NCI-H1105 treated with DMSO at 0.1 percent for 48 hours (cell line): ENCODE measurements around the gene SREBF2.

ENCODE experiments used
- DNase-seq: peaks from one replicate; lab custom pipeline; 2025; lab: John Stamatoyannopoulos, UW

SREBF2 gene

DNA sequence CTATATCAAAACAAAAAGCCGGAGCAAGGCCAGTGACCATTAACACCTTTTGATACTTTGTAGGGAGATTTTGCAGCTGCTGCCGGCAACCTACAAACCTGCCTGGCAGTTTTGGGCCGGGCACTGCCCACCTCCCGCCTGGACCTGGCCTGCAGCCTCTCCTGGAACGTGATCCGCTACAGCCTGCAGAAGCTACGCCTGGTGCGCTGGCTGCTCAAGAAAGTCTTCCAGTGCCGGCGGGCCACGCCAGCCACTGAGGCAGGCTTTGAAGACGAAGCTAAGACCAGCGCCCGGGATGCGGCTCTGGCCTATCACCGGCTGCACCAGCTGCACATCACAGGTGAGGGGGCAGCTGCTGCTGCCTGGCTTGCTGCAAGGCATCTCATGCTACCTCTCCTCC lies 47.7 kb downstream of the SREBF2 start:
- no peak for DNase-seq

DNA sequence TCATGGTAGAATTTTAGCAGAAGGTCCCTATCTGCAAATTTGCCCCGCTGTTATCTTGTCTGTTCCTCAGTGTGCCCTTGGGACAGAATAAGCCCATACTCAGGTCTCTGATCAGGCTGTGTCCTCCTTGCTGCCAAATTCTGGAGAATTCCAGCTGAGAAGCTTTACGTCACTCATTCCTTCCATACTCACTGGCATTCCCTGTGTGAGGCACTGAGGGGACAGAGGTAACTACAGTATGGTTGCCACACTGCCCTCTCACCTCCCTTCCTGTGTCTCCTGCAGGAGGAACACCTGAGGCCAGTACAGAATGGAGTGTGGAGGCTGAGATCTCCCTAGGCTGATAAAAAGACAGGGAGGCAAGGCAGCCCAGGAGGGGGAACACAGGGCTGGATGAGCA lies 50.5 kb downstream of the SREBF2 start:
- no peak for DNase-seq

DNA sequence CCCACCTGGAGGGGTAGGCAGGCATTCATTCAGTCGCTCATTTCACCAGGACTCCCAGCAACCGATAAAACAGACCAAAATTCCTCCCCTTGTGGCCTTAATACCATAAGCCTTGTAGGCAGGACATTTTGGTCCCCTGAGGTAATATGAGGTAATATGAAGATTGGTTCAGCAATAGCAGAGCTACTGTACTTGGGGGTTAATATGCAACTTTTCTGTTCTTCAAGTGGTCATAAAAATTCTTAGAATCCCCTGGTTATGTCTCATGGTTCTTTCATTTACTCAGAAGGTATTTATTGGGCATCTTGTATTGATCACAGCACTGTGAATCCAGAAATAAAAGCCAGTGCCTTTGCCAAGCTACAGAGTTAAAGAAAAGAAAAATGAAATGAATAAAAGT lies 52.2 kb downstream of the SREBF2 start:
- DNase-seq = no peak

DNA sequence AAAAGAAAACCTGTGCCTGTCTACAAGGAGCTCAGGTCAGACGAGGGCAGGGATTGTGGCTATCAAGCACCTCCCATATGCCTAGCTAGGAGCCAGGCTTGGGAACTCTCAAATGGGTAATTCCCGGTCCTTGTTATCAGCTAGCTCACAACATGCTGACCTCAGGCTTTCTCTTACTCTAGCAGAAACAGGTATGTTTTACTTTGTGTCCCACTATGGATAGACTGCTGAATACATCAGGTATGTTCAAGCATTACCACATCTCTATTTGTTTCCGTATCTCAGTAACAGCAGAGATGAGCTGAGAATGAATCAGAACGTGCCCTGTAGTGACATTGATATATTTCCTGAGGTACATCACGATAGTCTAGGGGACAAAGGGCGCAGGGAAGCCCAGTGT lies 52.6 kb downstream of the SREBF2 start:
- no peak for DNase-seq

DNA sequence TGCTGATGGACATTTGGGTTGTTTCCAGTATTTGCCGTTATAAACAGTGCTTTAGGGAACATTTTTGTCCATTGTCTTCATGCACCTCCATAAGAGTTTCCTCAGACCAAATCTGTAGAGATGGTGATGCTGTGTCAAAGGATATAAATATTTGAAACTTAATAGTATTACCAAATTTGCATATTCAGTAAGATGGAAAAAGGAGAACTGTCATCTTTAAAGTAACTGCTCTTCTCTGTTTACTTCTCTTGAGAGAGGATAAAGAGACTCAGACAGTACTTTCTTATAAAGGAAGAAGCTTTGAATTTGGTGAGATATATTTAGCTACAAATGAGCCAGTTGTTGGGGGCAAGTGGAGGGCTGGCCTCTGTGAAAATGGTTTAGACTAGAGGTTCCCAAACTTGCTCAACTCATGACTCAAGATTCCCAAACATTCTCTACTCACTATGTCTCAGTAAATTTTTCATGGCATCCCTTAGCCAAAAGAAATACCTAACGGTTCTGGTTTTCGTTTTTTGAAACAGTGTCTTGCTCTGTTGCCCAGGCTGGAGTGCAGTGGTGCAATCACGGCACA lies 55.8 kb downstream of the SREBF2 start:
- no peak for DNase-seq

DNA sequence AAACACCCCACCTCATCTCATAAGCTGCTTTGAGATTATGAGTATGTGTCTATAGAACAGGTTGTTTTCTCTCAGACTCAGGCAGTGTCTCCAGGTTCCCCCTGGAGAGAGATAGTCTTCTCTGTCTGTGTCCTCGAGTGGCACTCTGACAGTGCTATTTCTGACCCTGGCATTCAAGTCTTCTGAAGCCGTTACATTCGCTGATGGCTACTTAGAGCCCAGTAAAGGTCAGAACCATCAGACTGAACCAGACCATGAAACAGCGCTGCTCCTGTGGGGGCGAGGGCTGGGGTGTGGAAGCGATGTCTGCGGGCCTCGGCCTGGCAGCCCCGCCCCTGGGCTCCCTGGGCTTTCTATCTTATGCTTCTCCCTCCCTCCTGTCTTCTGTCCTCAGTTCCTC lies 58.5 kb downstream of the SREBF2 start:
- DNase-seq = no peak

DNA sequence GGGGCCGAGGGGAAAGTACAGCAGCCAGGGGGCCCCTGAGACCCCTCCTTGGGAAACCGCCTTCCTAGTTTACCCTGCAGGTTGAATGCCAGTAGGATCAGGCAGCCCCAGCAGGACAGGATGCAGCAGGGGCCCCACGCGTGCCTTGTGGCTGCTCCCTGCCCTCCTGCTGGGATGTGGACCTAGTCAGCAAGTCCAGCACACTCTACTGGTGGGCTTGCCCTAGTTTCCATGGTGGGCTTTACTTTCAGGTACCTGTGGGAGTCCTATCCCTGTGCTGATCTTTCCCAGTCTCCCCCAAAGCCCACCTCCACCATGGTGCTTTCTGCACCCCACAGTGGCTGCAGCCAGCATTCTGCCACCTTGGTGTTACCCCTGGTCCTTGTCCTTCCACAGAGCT lies 59.8 kb downstream of the SREBF2 start:
- no peak for DNase-seq

DNA sequence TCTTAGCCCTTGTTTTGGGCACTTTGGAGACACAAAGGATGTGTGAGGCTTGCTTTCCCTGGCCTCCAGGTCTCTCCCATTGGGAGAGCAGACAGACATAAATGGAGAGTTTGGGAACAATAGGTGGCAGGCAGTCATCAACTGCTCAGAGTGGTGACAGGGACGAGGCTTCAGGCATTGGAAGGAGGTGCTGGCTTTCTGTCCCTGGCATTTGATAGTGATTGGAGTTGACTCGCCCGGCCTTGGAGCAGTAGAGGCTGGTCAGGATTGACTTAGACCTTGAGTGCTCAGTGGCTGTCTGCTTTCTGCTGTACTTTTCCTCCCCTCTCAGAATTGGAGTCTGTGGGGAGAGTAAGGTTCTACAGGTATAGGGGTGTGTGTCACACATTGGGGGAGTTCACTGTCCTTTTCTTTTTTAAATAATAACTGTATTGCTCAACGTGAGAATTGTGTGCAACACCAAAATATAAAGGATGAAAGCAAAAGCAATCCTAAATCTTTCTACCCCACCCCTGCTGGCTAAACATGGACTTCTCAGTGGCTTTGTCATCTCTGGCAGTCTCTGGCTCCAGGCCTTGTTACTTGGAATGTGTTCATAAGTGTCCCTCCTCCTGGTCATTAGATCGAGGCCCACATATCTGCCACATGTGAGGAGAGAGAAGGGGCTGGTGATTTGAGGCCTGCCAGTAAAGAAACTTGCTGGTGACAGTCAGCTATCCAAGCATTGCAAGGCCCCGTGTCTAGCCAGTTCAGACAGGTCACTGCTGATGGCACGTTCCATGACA lies 60.9 kb downstream of the SREBF2 start:
- no peak for DNase-seq

DNA sequence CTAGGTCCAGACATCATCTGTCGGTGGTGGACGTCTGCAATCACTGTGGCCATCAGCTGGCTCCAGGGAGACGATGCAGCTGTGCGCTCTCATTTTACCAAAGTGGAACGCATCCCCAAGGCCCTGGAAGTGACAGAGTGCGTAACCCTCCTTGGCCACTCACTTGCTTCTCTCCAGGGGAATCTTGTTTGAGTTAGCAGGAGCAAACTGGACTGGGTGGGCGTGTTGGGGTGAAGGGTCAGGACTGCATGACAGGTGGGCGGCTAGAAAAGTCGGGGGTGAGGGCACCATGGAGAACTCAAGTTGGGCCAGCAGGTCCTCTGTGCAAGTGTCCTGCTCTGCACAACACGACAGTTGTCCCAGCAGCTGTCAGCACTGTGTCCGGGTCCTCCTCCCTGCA lies 65.7 kb downstream of the SREBF2 start:
- no peak for DNase-seq

DNA sequence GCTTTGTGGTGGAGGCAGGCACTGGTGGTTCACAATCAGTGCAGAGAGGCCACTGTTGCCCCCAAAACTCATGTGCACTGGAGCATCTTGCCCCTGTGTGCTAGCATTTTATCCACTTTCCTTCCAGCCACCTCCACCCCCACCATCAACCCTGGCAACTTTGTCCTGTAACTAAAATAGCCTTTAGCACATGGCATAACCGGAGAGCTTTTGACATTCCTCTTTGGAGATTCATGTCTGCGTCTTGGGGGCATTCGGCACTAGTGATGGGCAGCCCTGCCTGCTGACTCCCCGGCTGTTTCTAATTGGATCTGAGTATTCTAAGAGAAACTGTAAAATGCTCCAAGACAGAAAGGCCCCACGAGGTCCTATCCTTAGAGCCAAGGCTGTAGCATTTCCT lies 66.2 kb downstream of the SREBF2 start:
- no peak for DNase-seq

DNA sequence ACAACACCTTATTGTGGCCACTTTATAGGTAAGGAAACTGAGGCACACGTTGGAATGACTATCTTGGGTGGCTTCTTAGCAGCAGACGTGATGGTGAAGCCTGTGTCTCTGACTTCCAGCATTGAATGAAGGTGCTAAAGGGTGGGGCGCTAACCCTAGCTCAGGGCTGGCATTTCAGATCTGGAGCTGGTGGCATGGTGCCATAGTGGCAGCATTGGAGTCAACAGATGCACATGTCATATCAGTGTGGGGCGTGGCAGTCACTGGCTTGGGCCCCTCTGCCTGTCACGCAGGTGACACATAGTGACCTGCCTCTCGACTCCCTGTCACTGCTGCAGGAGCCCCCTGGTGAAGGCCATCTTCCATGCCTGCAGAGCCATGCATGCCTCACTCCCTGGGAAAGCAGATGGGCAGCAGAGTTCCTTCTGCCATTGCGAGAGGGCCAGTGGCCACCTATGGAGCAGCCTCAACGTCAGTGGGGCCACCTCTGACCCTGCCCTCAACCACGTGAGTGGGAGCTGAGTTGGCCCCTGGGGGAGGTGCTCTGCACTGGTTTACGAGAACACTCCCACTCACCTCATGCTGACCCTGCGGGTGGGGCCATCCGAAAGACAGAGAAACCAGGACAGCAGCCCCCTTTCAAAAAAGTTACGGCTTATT lies 67.2 kb downstream of the SREBF2 start:
- DNase-seq = no peak

DNA sequence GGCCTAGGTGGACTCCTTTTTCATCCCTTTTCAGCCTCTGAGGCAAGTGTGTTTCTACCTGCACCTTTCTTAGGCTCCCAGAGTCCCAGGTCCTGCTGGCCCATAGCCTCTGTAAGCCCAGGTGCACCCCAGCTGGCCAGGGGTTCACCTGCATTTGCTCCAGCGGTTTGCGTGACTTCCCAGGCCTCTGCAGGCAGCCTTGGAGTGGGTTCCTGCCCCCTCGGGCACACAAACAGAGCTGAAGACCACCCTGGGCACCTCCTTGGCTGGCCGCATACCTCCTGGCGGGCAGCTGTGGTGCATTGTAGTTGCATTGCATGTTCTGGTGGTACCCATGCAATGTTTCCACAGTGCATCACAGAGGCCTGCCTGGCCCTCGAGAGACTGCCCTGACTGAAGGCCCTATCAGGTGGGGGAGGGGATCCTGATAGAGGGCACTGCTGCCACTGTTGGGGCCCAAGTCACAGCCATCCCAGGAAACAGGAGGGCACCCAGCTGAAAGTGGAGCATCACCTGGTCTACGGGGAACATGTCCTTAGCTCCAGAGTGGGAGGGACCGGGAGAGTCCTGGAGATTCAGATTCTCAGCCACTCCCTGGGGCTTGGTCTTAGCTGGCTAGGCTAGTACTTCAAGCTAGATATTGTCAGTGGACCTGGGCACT lies 67.9 kb downstream of the SREBF2 start:
- DNase-seq = no peak

DNA sequence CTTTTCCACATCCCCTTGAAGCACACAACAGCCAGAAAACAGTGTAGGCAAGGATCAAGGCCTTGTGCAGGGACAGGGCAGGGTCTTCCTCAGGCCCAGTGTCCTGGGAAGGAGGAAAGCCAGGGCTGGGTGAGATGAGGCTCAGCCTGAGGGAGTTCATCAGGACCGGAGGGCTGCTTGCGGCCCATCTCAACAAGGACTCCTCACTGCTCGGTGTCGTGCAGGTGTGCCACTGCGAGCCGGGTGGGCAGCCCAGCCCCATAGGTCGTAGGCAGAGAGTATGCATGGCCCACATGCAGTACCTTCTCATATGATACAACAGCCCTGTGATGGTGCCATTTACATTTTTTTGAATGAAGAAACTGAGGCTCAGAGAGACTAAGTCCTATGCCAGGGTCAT lies 69.1 kb downstream of the SREBF2 start:
- no peak for DNase-seq

DNA sequence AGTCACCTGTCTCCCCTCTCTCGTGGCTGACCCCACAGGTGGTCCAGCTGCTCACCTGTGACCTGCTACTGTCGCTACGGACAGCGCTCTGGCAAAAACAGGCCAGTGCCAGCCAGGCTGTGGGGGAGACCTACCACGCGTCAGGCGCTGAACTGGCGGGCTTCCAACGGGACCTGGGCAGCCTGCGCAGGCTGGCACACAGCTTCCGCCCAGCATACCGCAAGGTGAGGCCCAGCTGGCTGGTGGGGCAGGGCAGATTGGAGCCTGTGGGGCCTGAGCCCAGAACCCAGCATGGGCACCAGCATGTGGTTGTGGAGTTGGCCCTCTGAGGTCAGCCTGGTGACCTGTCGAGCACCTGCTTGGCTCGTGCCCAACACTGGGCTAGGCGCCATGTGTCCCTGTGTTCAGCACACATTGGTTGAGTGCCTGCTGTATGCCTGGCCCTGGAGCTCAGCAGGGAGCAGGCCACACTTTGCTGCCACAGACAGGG lies 70.1 kb downstream of the SREBF2 start:
- DNase-seq = no peak

DNA sequence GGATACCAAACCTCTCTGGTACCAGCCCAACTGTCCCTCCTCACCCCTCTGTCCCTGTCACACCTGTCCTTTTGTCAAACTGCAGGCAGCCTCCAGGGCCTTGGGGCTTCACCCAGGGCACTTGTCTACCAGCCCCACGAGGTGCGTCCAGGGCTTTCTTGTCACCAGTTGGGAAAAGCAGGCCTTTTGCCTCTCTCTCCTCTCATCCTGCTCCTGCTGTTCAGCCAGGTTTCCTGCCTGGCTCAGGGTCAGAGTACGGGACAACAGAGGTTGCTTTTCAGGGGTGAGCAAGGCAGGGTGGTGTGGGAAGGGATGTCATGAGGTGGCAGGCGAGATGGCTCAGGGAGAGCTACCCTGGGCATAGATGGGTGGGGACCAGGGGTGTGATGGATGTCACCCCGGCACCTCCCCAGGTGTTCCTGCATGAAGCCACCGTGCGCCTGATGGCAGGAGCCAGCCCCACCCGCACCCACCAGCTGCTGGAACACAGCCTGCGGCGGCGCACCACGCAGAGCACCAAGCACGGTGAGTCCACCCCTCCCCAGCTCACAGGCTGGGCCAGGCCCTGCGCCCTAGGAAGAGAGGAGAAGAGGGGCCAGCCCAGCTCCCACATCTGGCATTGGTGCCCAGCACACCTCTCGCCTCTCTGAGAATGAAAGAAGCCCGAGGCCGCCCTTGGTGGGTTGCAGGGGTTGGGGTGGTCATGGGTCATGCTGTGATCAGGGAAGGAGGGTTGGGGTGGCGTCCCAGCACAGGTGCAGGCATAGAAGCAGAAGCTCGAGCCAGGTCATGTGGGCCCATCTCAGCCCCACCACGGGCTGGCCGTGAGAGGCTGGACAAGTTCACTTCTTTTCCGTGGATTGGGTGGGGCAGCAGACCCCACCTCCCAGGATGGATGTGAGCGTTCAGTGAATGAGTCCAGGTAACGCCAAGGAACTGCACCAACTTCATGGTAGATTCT lies 71.8 kb downstream of the SREBF2 start:
- no peak for DNase-seq

DNA sequence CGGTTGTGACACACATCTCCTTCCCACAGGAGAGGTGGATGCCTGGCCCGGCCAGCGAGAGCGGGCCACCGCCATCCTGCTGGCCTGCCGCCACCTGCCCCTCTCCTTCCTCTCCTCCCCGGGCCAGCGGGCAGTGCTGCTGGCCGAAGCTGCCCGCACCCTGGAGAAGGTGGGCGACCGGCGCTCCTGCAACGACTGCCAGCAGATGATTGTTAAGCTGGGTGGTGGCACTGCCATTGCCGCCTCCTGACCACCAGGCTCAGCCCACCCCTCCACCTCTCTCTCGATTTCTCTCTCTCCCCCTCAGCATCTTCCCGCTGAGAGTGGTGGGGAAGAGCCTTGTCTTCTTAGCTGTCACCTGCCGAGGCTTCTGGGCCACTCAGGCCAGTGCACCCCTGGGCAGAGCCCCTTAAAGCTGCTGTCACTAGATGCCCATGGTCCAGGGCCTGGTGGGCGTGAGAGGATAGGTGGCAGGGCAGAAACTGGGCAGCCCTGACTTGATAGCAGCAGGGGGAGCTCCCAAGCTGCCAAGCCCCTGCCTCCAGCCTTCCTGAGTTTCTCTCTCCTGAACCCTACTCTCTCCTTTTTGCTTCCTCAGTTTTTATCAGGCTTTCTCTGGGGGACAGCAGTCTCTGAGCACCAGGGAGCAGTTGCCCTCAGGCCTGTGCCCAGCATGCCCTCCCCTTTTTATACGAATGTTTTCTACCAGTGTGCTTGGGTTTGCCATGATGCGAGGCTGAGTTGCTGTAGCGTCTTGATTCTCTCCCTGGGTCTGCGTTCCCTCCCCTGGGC lies 72.7 kb downstream of the SREBF2 start:
- no peak for DNase-seq

DNA sequence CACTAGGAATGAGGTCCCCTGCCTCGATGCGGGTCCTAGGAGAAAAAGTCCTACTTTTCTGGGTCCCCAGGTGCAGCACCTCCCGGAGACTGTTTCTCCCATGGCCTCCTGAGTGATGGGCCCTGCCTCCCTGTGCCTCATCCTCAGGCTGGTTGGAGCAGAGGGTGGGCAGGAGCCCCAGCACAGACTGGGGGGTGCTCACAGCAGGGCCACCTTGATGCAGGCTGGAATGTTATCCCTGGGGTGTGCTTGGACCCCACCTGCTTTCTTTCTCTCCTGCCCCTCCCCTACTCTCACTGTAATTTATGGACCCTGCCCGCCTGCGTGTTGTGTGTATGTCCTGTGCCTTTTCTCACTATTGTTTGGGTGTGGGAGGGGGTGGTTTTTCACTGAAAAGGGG lies 73.9 kb downstream of the SREBF2 start:
- no peak for DNase-seq

DNA sequence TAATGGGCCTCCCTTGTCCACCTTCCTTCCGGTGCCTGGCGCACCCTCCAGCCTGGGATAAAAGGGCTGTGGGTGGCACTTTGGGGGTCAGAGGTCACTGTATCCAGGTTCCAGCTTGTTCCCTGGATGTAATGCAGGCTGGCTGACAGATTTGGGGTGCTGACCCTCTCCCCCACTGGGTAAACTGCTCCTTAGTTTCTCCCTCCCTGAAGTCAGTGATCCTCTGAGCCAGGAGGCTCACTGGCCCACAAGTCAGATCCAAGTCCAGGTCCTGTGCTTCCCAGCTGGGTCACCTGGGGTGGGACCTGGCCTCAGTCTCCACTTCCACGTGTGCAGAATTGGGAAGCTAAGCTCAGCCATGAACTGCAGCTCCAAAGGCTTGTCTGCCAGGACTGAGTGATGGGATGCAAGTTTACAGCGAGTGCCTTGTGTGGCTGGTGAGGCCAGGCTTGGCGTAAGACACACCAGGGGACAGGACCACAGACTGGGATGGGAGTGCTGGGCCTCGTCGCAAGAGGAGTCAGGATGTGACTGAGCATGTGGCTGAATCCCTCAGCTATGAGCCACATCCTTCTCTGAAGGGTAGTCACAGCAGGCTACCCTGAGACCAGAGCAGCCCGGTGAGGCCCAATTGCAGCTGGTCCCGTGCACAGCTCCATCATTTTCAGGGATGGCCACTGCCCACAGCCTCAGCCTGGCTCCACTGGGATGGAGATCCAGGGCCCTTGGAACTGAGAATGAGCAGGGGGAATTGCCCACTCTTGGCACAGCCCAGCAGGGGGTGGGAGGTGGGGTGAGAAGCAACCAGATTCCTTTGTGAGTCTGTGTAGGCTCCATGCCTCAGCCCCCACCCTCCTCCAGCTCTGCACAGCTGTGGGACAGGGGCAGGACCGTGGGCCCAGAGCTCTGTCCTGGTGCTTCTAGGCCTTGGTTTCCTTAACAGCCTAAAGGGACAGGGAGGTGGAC lies 74.8 kb downstream of the SREBF2 start:
- no peak for DNase-seq

DNA sequence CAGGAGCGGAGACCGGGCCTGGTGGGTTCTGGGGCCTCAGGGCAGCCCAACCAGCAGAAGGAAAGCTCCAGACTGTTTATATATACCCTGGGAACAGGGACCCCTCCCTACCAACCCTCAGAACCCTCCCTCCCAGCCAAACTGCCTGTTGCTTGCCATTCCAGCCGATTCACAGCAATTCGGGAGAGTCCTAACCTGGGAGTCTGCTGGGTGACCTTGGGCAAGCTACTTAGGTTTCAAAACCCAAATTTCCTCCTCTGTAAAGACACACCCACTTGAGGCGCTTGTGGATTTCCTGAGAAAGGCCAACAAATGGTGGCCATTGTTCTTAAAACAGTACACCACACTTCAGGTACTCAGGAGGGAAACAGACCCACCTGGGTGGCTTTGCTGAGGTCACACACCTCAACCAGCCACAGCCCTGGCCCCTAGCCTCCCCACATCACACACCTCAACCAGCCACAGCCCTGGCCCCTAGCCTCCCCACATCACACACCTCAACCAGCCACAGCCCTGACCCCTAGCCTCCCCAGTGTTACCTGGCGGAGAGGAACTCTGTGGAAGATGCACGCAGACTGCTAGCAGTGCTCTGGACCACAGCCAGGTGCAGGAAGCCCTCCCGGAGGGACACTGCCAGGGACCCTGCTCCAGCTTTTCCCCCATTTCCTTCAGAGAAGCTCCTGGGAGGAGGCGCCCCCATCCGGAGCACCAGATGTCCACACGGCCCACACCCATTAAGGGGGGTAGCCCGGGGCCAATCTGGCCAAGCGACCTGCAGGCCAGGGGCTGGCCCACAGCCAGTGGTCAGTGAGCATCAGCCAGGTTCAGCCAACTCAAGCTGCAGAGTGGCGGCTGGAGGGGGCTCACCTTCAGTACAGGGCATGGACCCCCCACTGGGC lies 75.8 kb downstream of the SREBF2 start:
- no peak for DNase-seq
